Measurements from ENCODE around the gene GNB2. TPM values are rescaled to one million over a fixed set of nuclear protein-coding genes. Genes with fewer than 3 reads are reported as not detected.
A peak's percentile ranks its signal among the peaks of the same experiment; 100 is the strongest.

Gene GNB2
- total and polyA plus RNA-seq, 2 of the 13 experiments (the other 11 are each of a cell fraction or from before 2014, with no cell fraction given): 48.3 to 67.1 TPM

- TF ChIP-seq, protein P1, sequence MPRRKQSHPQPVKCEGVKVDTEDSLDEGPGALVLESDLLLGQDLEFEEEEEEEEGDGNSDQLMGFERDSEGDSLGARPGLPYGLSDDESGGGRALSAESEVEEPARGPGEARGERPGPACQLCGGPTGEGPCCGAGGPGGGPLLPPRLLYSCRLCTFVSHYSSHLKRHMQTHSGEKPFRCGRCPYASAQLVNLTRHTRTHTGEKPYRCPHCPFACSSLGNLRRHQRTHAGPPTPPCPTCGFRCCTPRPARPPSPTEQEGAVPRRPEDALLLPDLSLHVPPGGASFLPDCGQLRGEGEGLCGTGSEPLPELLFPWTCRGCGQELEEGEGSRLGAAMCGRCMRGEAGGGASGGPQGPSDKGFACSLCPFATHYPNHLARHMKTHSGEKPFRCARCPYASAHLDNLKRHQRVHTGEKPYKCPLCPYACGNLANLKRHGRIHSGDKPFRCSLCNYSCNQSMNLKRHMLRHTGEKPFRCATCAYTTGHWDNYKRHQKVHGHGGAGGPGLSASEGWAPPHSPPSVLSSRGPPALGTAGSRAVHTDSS (CRISPR knock-in tag; conservative IDR thresholded peaks at IDR 0.05): no peak
- TF ChIP-seq THAP11 (CRISPR knock-in tag; IDR thresholded peaks at IDR 0.05) (0 out of 2 replicates have a peak, but pooled peaks have one; percentile 15), DMAP1 (CRISPR knock-in tag; IDR thresholded peaks at IDR 0.05) (no peak), ZNF609 (CRISPR knock-in tag; IDR thresholded peaks at IDR 0.05; ENCODE audit: borderline replicate concordance) (peak; percentile 84), MEIS2 (CRISPR knock-in tag; IDR thresholded peaks at IDR 0.05) (peak; percentile 58; the same call in 1 of the 2 replicates), ZNF276 (CRISPR knock-in tag; IDR thresholded peaks at IDR 0.05; ENCODE audit: low read depth) (no peak), MAFK (conservative IDR thresholded peaks at IDR 0.05 in 1 of 2, IDR thresholded peaks at IDR 0.05 in 1 of 2; ENCODE audit: low read length in 2 of 2) (no peak), ZC3H13 (CRISPR knock-in tag; IDR thresholded peaks at IDR 0.05) (peak; percentile 95), ZBTB42 (CRISPR knock-in tag; IDR thresholded peaks at IDR 0.05) (no peak), PPARG (CRISPR knock-in tag; conservative IDR thresholded peaks at IDR 0.05) (peak; percentile 54), TCF7 (IDR thresholded peaks at IDR 0.05; ENCODE audit: low read depth) (no peak), ZNF414 (CRISPR knock-in tag; IDR thresholded peaks at IDR 0.05) (no peak; the same call in 1 of the 2 replicates), ETV5 (CRISPR knock-in tag; IDR thresholded peaks at IDR 0.05; ENCODE audit: borderline replicate concordance) (peak; percentile 68; the same call in 1 of the 2 replicates), LCORL (IDR thresholded peaks at IDR 0.05) (no peak), LCORL (CRISPR knock-in tag; IDR thresholded peaks at IDR 0.05) (peak; percentile 96)
- TF ChIP-seq, protein P2, sequence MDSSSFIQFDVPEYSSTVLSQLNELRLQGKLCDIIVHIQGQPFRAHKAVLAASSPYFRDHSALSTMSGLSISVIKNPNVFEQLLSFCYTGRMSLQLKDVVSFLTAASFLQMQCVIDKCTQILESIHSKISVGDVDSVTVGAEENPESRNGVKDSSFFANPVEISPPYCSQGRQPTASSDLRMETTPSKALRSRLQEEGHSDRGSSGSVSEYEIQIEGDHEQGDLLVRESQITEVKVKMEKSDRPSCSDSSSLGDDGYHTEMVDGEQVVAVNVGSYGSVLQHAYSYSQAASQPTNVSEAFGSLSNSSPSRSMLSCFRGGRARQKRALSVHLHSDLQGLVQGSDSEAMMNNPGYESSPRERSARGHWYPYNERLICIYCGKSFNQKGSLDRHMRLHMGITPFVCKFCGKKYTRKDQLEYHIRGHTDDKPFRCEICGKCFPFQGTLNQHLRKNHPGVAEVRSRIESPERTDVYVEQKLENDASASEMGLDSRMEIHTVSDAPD (CRISPR knock-in tag; IDR thresholded peaks at IDR 0.05): no peak
- TF ChIP-seq, protein P3, sequence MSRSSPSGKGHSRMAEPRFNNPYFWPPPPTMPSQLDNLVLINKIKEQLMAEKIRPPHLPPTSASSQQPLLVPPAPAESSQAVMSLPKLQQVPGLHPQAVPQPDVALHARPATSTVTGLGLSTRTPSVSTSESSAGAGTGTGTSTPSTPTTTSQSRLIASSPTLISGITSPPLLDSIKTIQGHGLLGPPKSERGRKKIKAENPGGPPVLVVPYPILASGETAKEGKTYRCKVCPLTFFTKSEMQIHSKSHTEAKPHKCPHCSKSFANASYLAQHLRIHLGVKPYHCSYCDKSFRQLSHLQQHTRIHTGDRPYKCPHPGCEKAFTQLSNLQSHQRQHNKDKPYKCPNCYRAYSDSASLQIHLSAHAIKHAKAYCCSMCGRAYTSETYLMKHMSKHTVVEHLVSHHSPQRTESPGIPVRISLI (CRISPR knock-in tag; IDR thresholded peaks at IDR 0.05; ENCODE audit: borderline replicate concordance): peak; percentile 25; the same call in 1 of the 2 replicates
- TF ChIP-seq, protein P4, sequence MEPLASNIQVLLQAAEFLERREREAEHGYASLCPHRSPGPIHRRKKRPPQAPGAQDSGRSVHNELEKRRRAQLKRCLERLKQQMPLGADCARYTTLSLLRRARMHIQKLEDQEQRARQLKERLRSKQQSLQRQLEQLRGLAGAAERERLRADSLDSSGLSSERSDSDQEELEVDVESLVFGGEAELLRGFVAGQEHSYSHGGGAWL (CRISPR knock-in tag; IDR thresholded peaks at IDR 0.05): no peak
Measured at GRCh38 chr7:100723732-100724275, 50.3 kb downstream of the GNB2 start (continued).
